ENCODE results near the gene CTU1. TPM values are rescaled to one million over a fixed set of nuclear protein-coding genes. Genes with fewer than 3 reads are reported as not detected.

The CTU1 gene
- total RNA-seq, 1 donor, result 5.2 TPM

DNA sequence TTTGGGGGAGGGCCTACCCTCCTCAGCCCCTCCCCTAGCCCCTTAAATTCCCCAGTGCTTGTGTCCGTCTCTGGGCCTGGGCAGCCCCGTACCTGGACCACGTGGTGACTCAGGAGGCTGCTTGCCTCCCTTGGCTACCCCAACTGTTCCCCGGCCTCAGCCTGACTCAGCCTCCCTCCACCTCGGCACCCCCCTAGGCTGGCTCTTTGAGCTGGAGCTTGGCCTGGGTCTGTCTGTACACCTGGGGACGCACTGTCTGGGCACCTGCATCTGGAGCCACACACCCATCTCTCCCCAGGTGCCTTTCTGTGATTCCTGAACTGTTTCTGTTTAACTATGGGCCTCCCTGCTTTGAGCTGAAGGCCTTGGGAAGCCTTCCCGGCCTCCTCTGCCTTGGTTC is 23.7 kb downstream of the CTU1 start:
- no peak for TF ChIP-seq CTCF (IDR thresholded peaks at IDR 0.05; ENCODE audit: insufficient read depth, low read depth, low read length)
- no peak for DNase-seq (ENCODE audit: low read depth)

DNA sequence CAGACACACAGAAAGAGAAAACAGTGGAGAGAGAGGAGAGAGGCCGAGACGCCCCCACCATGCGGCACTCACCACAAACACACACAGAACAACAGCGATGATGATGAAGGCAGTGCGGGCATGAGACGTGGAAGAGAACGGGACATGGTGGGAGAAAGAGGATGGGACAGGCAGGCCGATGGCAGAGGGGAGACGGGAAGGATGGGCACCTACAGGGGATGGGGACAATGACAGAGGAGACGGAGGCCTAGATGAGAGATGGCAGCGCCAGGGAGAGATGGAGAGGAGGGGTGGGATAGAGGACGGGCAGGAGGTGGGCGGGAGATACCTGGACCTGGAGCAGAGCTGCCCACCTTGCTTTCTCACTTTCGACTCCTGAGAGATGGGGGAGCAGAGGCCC is 24.4 kb downstream of the CTU1 start:
- no peak for TF ChIP-seq CTCF (IDR thresholded peaks at IDR 0.05; ENCODE audit: insufficient read depth, low read depth, low read length)
- DNase-seq (ENCODE audit: low read depth), result no peak
- H3K4me3 ChIP-seq (ENCODE audit: low read depth, low read length), result no peak overlapping the region

More for the DNA sequence above, 23.7 kb downstream of the CTU1 start:
- H3K4me3 ChIP-seq (ENCODE audit: low read depth, low read length), result no peak overlapping the region

DNA sequence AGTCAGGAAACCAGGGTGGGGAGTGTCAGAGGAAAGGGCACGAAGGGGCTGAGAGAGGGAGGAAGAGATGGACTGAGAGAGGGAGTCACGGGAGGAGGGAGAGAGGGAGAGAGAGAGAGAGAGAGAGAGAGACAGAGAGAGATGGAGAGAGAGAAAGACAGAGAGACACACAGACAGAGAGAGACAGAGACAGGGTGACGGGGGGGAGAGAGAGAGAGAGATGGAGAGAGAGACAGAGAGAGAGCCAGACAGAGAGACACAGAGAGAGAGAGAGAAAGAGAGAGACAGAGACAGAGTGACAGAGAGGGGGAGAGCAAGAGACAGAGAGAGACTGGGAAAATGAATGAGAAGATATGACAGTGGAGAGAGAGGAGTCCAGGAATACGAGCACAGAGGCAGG is 25.0 kb downstream of the CTU1 start:
- no peak overlapping the region for H3K4me3 ChIP-seq (ENCODE audit: low read depth, low read length)
- no peak for TF ChIP-seq CTCF (IDR thresholded peaks at IDR 0.05; ENCODE audit: insufficient read depth, low read depth, low read length)
- no peak for DNase-seq (ENCODE audit: low read depth)

- TF ChIP-seq CTCF (IDR thresholded peaks at IDR 0.05; ENCODE audit: insufficient read depth, low read depth, low read length), result no peak
- DNase-seq (ENCODE audit: low read depth), result no peak
These were observed 25.6 kb downstream of the CTU1 start, which contains the start of gene KLK14 for GRCh38 chr19:51082611-51083010. Gene KLK14, minus strand, starts transcription at chr19:51082887. Its CDS starts 273 bp downstream, at chr19:51082614.

DNA sequence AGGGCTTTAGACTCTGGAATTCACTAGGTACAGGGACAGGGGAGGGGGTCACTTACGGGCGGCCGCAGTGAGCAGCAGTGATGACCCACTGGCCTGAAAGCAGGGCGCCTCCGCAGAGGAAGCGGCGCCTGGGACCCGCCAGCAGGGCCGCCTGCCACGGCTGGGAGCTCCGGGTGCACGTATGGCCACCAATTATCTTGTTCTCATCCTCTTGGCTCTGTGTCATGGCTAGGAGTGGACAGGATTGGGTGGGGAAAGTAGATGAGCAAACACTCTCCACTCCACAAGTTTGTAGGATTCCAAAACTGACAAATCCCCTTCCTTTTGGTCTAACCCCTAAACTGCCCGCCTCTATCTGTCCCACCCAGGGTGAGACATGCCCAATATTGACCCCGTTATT is 26.7 kb downstream of the CTU1 start:
- DNase-seq (ENCODE audit: low read depth), result no peak
- TF ChIP-seq CTCF (IDR thresholded peaks at IDR 0.05; ENCODE audit: insufficient read depth, low read depth, low read length), result no peak
- no peak overlapping the region for H3K4me3 ChIP-seq (ENCODE audit: low read depth, low read length)

More at GRCh38 chr19:51082611-51083010, 25.6 kb downstream of the CTU1 start, which contains the start of gene KLK14:
- no peak within 1 kb of the TSS for H3K4me3 ChIP-seq (ENCODE audit: low read depth, low read length)

- no peak for TF ChIP-seq CTCF (IDR thresholded peaks at IDR 0.05; ENCODE audit: insufficient read depth, low read depth, low read length)
- no peak overlapping the region for H3K4me3 ChIP-seq (ENCODE audit: low read depth, low read length)
- DNase-seq (ENCODE audit: low read depth), result no peak
These were observed 28.6 kb downstream of the CTU1 start for GRCh38 chr19:51079481-51080110.

DNA sequence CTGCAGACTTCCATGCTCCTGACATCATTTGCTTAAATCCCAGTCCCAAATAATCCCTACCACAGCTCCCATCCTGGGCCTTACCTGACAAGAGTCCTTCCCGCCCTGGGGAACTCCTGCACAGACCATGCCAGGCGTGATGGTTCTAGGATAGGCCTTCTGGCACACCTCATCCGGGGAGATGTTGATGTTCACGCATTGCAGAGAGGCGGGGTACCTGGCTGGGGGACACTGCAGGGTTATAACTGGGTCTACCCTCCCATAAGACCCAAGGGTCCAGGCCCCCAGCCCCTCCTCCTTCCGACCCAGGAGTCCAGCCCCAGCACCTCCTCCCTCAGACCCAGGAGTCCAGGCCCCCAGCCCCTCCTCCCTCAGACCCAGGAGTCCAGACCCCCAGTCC is 29.5 kb downstream of the CTU1 start:
- DNase-seq (ENCODE audit: low read depth), result no peak
- no peak overlapping the region for H3K4me3 ChIP-seq (ENCODE audit: low read depth, low read length)
- no peak for TF ChIP-seq CTCF (IDR thresholded peaks at IDR 0.05; ENCODE audit: insufficient read depth, low read depth, low read length)

Data from fibroblast of villous mesenchyme (primary cell).